ENCODE data around the gene INPP5B. TPM values are rescaled to one million over a fixed set of nuclear protein-coding genes. Genes with fewer than 3 reads are reported as not detected.

Gene INPP5B
- total and polyA plus RNA-seq, 2 donors from 2014 or later: 8.4 to 32.9 TPM

- FAIRE-seq: no peak
Measured at GRCh38 chr1:37828410-37829074, 118.3 kb downstream of the INPP5B start.

DNA sequence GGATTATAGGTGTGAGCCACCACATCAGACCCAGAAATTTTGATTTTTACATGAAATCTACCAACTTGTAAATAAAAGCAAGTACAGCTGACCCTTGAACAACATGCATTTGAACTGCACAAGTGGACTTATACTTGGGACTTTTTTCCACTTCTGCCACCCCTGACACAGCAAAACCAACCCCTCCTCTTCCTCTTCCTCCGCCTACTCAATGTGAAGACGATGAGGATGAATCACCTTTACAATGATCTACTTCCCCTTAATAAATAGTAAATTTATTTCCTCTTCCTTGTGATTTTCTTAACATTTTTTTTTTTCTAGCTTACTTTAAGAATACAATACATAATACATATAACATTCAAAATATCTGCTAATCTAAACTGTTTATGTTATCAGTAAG is 121.3 kb downstream of the INPP5B start:
- no peak for FAIRE-seq
- intact Hi-C loops (cut with DNase I): no loop called here
- no peak overlapping the region for H3K27ac ChIP-seq (ENCODE audit: low read depth in 2 of 2, low read length in 2 of 2)
- H3K9ac ChIP-seq (ENCODE audit: low read length in 3 of 3): no peak overlapping the region
- H3K4me1 ChIP-seq (ENCODE audit: control insufficient read depth in 2 of 3, insufficient read depth in 2 of 3, low read depth in 1 of 3, low read length in 3 of 3): no peaks in the 10 kb centered on the region
- no peak overlapping the region for H3K4me3 ChIP-seq (ENCODE audit: low read length in 3 of 3)
- no peak for DNase-seq
- TF ChIP-seq, protein P1, sequence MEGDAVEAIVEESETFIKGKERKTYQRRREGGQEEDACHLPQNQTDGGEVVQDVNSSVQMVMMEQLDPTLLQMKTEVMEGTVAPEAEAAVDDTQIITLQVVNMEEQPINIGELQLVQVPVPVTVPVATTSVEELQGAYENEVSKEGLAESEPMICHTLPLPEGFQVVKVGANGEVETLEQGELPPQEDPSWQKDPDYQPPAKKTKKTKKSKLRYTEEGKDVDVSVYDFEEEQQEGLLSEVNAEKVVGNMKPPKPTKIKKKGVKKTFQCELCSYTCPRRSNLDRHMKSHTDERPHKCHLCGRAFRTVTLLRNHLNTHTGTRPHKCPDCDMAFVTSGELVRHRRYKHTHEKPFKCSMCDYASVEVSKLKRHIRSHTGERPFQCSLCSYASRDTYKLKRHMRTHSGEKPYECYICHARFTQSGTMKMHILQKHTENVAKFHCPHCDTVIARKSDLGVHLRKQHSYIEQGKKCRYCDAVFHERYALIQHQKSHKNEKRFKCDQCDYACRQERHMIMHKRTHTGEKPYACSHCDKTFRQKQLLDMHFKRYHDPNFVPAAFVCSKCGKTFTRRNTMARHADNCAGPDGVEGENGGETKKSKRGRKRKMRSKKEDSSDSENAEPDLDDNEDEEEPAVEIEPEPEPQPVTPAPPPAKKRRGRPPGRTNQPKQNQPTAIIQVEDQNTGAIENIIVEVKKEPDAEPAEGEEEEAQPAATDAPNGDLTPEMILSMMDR (IDR thresholded peaks at IDR 0.05; ENCODE audit: borderline replicate concordance, extremely low read depth, insufficient read depth): no peak
- no peaks in the 10 kb centered on the region for H3K9me3 ChIP-seq (ENCODE audit: control insufficient read depth in 2 of 3, insufficient read depth in 1 of 3, low read length in 3 of 3)
- peaks cover 2 to 19% (median 18%) of the 10 kb centered on the region in 3 donors for H3K36me3 ChIP-seq (ENCODE audit: control insufficient read depth in 2 of 3, insufficient read depth in 3 of 3, low read length in 3 of 3)
- no peaks in the 10 kb centered on the region for H3K27me3 ChIP-seq (ENCODE audit: control insufficient read depth, insufficient read depth, low read length)

More at GRCh38 chr1:37828410-37829074, 118.3 kb downstream of the INPP5B start:
- Histone ChIP-seq H3K36me3 (ENCODE audit: control insufficient read depth in 2 of 3, insufficient read depth in 3 of 3, low read length in 3 of 3) (peaks cover 4 to 18% (median 9%) of the 10 kb centered on the region in 3 donors), H3K27me3 (ENCODE audit: control insufficient read depth, insufficient read depth, low read length) (no peaks in the 10 kb centered on the region), H3K9ac (ENCODE audit: low read length in 3 of 3) (no peak overlapping the region), H3K9me3 (ENCODE audit: control insufficient read depth in 2 of 3, insufficient read depth in 1 of 3, low read length in 3 of 3) (no peaks in the 10 kb centered on the region), H3K4me3 (ENCODE audit: low read length in 3 of 3) (no peak overlapping the region), H3K27ac (ENCODE audit: low read depth in 2 of 2, low read length in 2 of 2) (no peak overlapping the region), H3K4me1 (ENCODE audit: control insufficient read depth in 2 of 3, insufficient read depth in 2 of 3, low read depth in 1 of 3, low read length in 3 of 3) (no peaks in the 10 kb centered on the region)
- no peak for DNase-seq
- TF ChIP-seq, protein P1 (IDR thresholded peaks at IDR 0.05; ENCODE audit: borderline replicate concordance, extremely low read depth, insufficient read depth): no peak
- intact Hi-C loops (cut with DNase I): no loop called here

DNA sequence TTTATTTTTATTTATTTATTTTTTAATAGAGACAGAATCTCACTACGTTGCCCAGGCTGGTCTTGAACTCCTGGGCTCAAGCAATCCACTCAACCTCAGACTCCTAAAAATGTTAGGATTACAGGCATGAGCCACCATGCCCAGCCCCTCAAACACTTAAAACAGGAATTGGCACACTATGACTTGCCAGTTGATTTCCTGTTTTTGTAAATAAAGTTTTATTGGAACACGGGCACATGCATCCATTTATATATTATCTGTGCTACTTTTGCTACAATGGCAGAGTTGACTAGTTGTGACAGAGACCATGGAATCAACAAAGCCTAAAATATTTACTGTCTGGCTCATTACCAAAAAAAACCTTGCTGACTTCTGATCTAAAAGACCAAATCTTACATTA is 122.9 kb downstream of the INPP5B start:
- Histone ChIP-seq H3K27ac (ENCODE audit: low read depth in 2 of 2, low read length in 2 of 2) (no peak overlapping the region), H3K4me3 (ENCODE audit: low read length in 3 of 3) (no peak overlapping the region), H3K9me3 (ENCODE audit: control insufficient read depth in 2 of 3, insufficient read depth in 1 of 3, low read length in 3 of 3) (no peaks in the 10 kb centered on the region), H3K9ac (ENCODE audit: low read length in 3 of 3) (no peak overlapping the region), H3K36me3 (ENCODE audit: control insufficient read depth in 2 of 3, insufficient read depth in 3 of 3, low read length in 3 of 3) (peaks cover 2 to 25% (median 24%) of the 10 kb centered on the region in 3 donors), H3K4me1 (ENCODE audit: control insufficient read depth in 2 of 3, insufficient read depth in 2 of 3, low read depth in 1 of 3, low read length in 3 of 3) (no peaks in the 10 kb centered on the region), H3K27me3 (ENCODE audit: control insufficient read depth, insufficient read depth, low read length) (no peaks in the 10 kb centered on the region)
- FAIRE-seq (no peak), DNase-seq (no peak)
- intact Hi-C loops (cut with DNase I): no loop called here
- TF ChIP-seq, protein P1 (IDR thresholded peaks at IDR 0.05; ENCODE audit: borderline replicate concordance, extremely low read depth, insufficient read depth): no peak

Measured in kidney (tissue), 14 donors.